ENCODE results near the gene AKIRIN1. TPM values are rescaled to one million over a fixed set of nuclear protein-coding genes. Genes with fewer than 3 reads are reported as not detected.
A peak's percentile ranks its signal among the peaks of the same experiment; 100 is the strongest.

Gene AKIRIN1
- total RNA-seq, 1 donor from 2014 or later, result 152 TPM

- Histone ChIP-seq H3K4me1 (ENCODE audit: insufficient read depth, low read length) (no peaks in the 10 kb centered on the region), H3K79me2 (ENCODE audit: insufficient read depth, low read length) (no peaks in the 10 kb centered on the region), H3K9ac (ENCODE audit: low read length) (no peak overlapping the region), H3K4me3 (ENCODE audit: insufficient read depth, low read depth, low read length) (no peak overlapping the region), H3K27ac (ENCODE audit: low read depth, low read length) (no peak overlapping the region), H3K4me2 (ENCODE audit: low read length) (no peak overlapping the region), H3K36me3 (ENCODE audit: insufficient read depth, low read length) (no peaks in the 10 kb centered on the region), H3K9me3 (ENCODE audit: insufficient read depth, low read depth, low read length) (no peaks in the 10 kb centered on the region), H2AFZ (ENCODE audit: low read depth, low read length) (peak overlapping the region; percentile 9), H3K27me3 (ENCODE audit: insufficient read depth, low read length) (no peaks in the 10 kb centered on the region), H4K20me1 (ENCODE audit: insufficient read depth, low read length) (no peaks in the 10 kb centered on the region)
- H3K27me3 Mint-ChIP-seq (ENCODE audit: low read depth, unreplicated experiment), result peaks cover 3% of the 10 kb centered on the region
- no peak for FAIRE-seq
- no peaks in the 10 kb centered on the region for H3K9me3 Mint-ChIP-seq (ENCODE audit: unreplicated experiment)
- no peaks in the 10 kb centered on the region for H3K36me3 Mint-ChIP-seq (ENCODE audit: low read depth, unreplicated experiment)
- H3K4me1 Mint-ChIP-seq (ENCODE audit: low read depth, unreplicated experiment), result peaks cover 2% of the 10 kb centered on the region
- no peak overlapping the region for H3K4me3 Mint-ChIP-seq (ENCODE audit: unreplicated experiment)
- no peak overlapping the region for H3K27ac Mint-ChIP-seq (ENCODE audit: unreplicated experiment)
- DNase-seq (ENCODE audit: low read depth), result no peak
- TF ChIP-seq CTCF (IDR thresholded peaks at IDR 0.05; ENCODE audit: insufficient read depth, low read depth, low read length) (no peak), EZH2 (IDR thresholded peaks at IDR 0.05; ENCODE audit: insufficient read depth, low read length) (no peak)
These were observed 37.6 kb upstream of the AKIRIN1 start for GRCh38 chr1:38953433-38953860.

- no peaks in the 10 kb centered on the region for H3K27me3 Mint-ChIP-seq (ENCODE audit: low read depth, unreplicated experiment)
- H3K4me2 ChIP-seq (ENCODE audit: low read length), result peak overlapping the region; percentile 30
- no peak overlapping the region for H3K4me3 ChIP-seq (ENCODE audit: insufficient read depth, low read depth, low read length)
- peaks cover 17% of the 10 kb centered on the region for H3K4me1 Mint-ChIP-seq (ENCODE audit: low read depth, unreplicated experiment)
- no peaks in the 10 kb centered on the region for H3K9me3 Mint-ChIP-seq (ENCODE audit: unreplicated experiment)
- H3K79me2 ChIP-seq (ENCODE audit: insufficient read depth, low read length), result no peaks in the 10 kb centered on the region
- H3K27me3 ChIP-seq (ENCODE audit: insufficient read depth, low read length), result no peaks in the 10 kb centered on the region
- TF ChIP-seq CTCF (IDR thresholded peaks at IDR 0.05; ENCODE audit: insufficient read depth, low read depth, low read length), result no peak
- TF ChIP-seq EZH2 (IDR thresholded peaks at IDR 0.05; ENCODE audit: insufficient read depth, low read length), result no peak
- H3K36me3 ChIP-seq (ENCODE audit: insufficient read depth, low read length), result no peaks in the 10 kb centered on the region
- no peaks in the 10 kb centered on the region for H3K9me3 ChIP-seq (ENCODE audit: insufficient read depth, low read depth, low read length)
- H3K27ac Mint-ChIP-seq (ENCODE audit: unreplicated experiment), result peak overlapping the region; percentile 84
- no peak overlapping the region for H3K4me3 Mint-ChIP-seq (ENCODE audit: unreplicated experiment)
- no peak overlapping the region for H3K9ac ChIP-seq (ENCODE audit: low read length)
- peaks cover 16% of the 10 kb centered on the region for H3K4me1 ChIP-seq (ENCODE audit: insufficient read depth, low read length)
- no peaks in the 10 kb centered on the region for H4K20me1 ChIP-seq (ENCODE audit: insufficient read depth, low read length)
- FAIRE-seq (peak; percentile 41), DNase-seq (ENCODE audit: low read depth) (peak; percentile 70)
- no peak overlapping the region for H3K27ac ChIP-seq (ENCODE audit: low read depth, low read length)
- no peaks in the 10 kb centered on the region for H3K36me3 Mint-ChIP-seq (ENCODE audit: low read depth, unreplicated experiment)
- H2AFZ ChIP-seq (ENCODE audit: low read depth, low read length), result no peak overlapping the region
These were observed 32.1 kb upstream of the AKIRIN1 start for GRCh38 chr1:38958967-38959366.

- peak; percentile 83 for DNase-seq (ENCODE audit: low read depth)
- no peak overlapping the region for H3K27ac Mint-ChIP-seq (ENCODE audit: unreplicated experiment)
- Histone ChIP-seq H3K9ac (ENCODE audit: low read length) (peak overlapping the region; percentile 8), H3K4me2 (ENCODE audit: low read length) (peak overlapping the region; percentile 42), H4K20me1 (ENCODE audit: insufficient read depth, low read length) (no peaks in the 10 kb centered on the region), H3K9me3 (ENCODE audit: insufficient read depth, low read depth, low read length) (no peaks in the 10 kb centered on the region), H3K4me3 (ENCODE audit: insufficient read depth, low read depth, low read length) (no peak overlapping the region), H3K27ac (ENCODE audit: low read depth, low read length) (peak overlapping the region; percentile 24), H3K4me1 (ENCODE audit: insufficient read depth, low read length) (peaks cover 16% of the 10 kb centered on the region), H3K27me3 (ENCODE audit: insufficient read depth, low read length) (no peaks in the 10 kb centered on the region), H3K36me3 (ENCODE audit: insufficient read depth, low read length) (no peaks in the 10 kb centered on the region), H3K79me2 (ENCODE audit: insufficient read depth, low read length) (no peaks in the 10 kb centered on the region), H2AFZ (ENCODE audit: low read depth, low read length) (no peak overlapping the region)
- peak; percentile 99 for FAIRE-seq
- TF ChIP-seq EZH2 (IDR thresholded peaks at IDR 0.05; ENCODE audit: insufficient read depth, low read length) (no peak), CTCF (IDR thresholded peaks at IDR 0.05; ENCODE audit: insufficient read depth, low read depth, low read length) (no peak)
- peaks cover 17% of the 10 kb centered on the region for H3K4me1 Mint-ChIP-seq (ENCODE audit: low read depth, unreplicated experiment)
- H3K36me3 Mint-ChIP-seq (ENCODE audit: low read depth, unreplicated experiment), result no peaks in the 10 kb centered on the region
- no peaks in the 10 kb centered on the region for H3K27me3 Mint-ChIP-seq (ENCODE audit: low read depth, unreplicated experiment)
- no peak overlapping the region for H3K4me3 Mint-ChIP-seq (ENCODE audit: unreplicated experiment)
- no peaks in the 10 kb centered on the region for H3K9me3 Mint-ChIP-seq (ENCODE audit: unreplicated experiment)
These were observed 29.0 kb upstream of the AKIRIN1 start for GRCh38 chr1:38962113-38962512.
